ENCODE data around the gene RHEX. TPM values are rescaled to one million over a fixed set of nuclear protein-coding genes. Genes with fewer than 3 reads are reported as not detected.

The RHEX gene
- total RNA-seq, 1 donor: not detected

GRCh38 chr1:206122686-206123085 is 69.7 kb downstream of the RHEX start:
- no peak overlapping the region for H3K4me3 ChIP-seq (ENCODE audit: low read length)
- H3K4me1 ChIP-seq (ENCODE audit: insufficient read depth, low read length): peaks cover 5% of the 10 kb centered on the region
- H3K27me3 ChIP-seq (ENCODE audit: insufficient read depth, low read length): peaks cover 28% of the 10 kb centered on the region
- H3K9me3 ChIP-seq (ENCODE audit: low read depth, low read length): peaks cover 21% of the 10 kb centered on the region

DNA sequence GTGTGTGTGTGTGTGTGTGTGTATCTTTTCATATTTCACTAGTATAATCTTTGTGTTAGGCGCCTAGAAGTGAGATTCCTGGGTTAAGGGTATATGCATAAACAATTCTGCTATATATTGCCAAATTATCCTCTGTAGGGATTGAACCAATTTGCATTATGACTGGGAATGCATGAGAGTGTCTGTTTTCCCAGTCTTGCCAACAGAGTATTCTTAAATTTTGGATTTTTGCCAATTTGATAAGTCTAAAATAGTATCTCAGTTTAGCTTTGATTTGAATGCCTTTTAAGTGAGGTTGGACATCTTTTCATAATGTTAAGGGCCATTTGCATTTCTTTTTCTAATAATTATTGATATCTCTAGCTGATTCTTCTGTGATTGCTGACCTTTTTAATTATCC is 72.4 kb downstream of the RHEX start:
- Histone ChIP-seq H3K9me3 (ENCODE audit: low read depth, low read length) (peaks cover 21% of the 10 kb centered on the region), H3K4me3 (ENCODE audit: low read length) (no peak overlapping the region), H3K4me1 (ENCODE audit: insufficient read depth, low read length) (no peaks in the 10 kb centered on the region), H3K27me3 (ENCODE audit: insufficient read depth, low read length) (peaks cover 20% of the 10 kb centered on the region)

DNA sequence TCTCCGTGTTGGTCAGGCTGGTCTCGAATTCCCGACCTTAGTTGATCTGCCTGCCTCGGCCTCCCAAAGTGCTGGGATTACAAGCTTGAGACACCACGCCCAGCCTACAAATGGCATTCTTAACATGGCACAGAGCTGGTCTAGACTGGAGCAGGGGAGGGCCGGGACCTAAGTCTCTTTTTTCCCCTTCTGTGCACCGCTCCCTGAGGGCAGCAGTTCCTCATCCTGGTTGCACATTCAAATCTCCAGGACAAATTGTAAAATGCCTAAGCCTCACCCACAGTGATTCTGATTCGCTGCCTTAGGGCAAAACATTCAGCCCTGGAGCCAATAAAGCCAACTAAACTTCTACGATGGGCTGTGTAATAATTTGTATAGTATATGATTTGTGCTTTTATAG is 74.4 kb downstream of the RHEX start:
- H3K4me3 ChIP-seq (ENCODE audit: low read length): no peak overlapping the region
- peaks cover 1% of the 10 kb centered on the region for H3K9me3 ChIP-seq (ENCODE audit: low read depth, low read length)
- H3K27me3 ChIP-seq (ENCODE audit: insufficient read depth, low read length): peaks cover 10% of the 10 kb centered on the region
- no peaks in the 10 kb centered on the region for H3K4me1 ChIP-seq (ENCODE audit: insufficient read depth, low read length)

GRCh38 chr1:206128196-206128595 is 75.2 kb downstream of the RHEX start:
- Histone ChIP-seq H3K27me3 (ENCODE audit: insufficient read depth, low read length) (peaks cover 10% of the 10 kb centered on the region), H3K4me1 (ENCODE audit: insufficient read depth, low read length) (no peaks in the 10 kb centered on the region), H3K9me3 (ENCODE audit: low read depth, low read length) (no peaks in the 10 kb centered on the region), H3K4me3 (ENCODE audit: low read length) (no peak overlapping the region)

DNA sequence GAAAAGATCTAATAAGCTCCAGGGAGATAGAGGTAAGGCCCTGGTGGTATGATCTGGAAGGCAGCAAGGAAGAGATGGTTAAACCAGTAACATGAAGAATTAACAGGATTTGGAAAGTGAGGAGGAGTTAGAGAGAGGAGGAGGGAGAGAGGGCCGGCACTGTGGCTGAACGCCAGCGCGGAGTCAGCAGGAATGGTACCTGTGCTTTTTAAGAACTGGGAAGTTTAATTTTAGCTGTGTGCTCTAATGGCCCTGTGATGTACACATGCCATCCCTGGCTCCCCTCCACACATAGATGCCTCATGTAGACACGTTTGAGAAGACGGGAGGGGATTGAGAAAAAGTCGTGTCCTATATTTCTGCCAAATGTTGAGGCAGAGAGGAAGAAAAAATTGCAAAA is 78.1 kb downstream of the RHEX start:
- peaks cover 10% of the 10 kb centered on the region for H3K27me3 ChIP-seq (ENCODE audit: insufficient read depth, low read length)
- H3K4me1 ChIP-seq (ENCODE audit: insufficient read depth, low read length): no peaks in the 10 kb centered on the region
- H3K9me3 ChIP-seq (ENCODE audit: low read depth, low read length): no peaks in the 10 kb centered on the region
- H3K4me3 ChIP-seq (ENCODE audit: low read length): no peak overlapping the region

DNA sequence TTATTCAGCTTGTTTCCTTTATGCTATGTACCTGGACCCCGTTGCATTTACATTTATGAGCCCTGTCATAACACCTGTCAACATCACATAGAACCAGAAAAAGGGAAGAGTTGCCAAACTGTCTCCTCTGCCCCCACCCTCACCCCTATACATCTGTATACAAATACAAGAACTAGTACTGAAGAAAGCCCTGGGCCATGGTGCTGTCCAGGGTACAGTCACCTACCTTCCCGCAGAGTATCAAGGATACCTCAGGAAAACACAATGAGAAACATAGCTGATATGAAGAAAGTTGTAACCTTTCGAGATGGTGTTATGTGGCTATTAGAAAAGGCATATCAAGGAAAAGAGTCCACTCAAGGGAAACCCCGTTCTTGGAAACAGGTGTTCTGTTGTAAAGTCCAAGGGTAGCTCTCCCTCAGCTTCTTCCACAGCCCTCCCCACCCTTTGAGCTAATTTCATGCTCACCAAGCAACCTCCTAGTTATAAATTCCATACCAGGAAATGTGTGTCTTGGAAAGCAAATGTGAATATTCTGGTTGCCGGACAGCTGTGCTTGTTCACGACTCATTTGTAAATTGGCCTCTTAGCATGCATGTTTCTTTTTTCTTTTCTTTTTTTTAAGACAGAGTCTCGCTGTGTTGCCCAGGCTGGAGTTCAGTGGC is 80.9 kb downstream of the RHEX start:
- no peaks in the 10 kb centered on the region for H3K4me1 ChIP-seq (ENCODE audit: insufficient read depth, low read length)
- H3K27me3 ChIP-seq (ENCODE audit: insufficient read depth, low read length): peaks cover 2% of the 10 kb centered on the region
- no peaks in the 10 kb centered on the region for H3K9me3 ChIP-seq (ENCODE audit: low read depth, low read length)
- no peak overlapping the region for H3K4me3 ChIP-seq (ENCODE audit: low read length)

DNA sequence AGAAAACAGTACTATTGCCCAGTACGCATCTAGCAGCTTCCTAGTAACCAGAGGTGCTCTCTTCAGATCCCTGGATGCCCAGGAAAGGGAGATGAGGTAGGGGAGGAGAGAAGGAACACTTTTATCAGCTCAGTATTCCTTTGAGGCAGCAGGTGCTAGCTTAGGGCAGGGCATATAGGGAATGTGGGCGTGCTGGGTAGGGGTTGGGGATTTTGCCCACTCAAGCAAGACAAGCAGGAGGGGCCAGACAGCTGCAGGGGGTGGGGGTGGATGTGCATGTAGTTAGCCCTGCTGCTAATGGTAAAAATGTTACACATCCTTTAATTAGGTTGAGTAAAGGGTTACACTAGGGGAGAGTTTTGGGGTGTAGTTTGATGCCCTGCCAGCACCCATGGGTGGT is 82.3 kb downstream of the RHEX start:
- no peaks in the 10 kb centered on the region for H3K4me1 ChIP-seq (ENCODE audit: insufficient read depth, low read length)
- H3K27me3 ChIP-seq (ENCODE audit: insufficient read depth, low read length): peaks cover 5% of the 10 kb centered on the region
- no peak overlapping the region for H3K4me3 ChIP-seq (ENCODE audit: low read length)

DNA sequence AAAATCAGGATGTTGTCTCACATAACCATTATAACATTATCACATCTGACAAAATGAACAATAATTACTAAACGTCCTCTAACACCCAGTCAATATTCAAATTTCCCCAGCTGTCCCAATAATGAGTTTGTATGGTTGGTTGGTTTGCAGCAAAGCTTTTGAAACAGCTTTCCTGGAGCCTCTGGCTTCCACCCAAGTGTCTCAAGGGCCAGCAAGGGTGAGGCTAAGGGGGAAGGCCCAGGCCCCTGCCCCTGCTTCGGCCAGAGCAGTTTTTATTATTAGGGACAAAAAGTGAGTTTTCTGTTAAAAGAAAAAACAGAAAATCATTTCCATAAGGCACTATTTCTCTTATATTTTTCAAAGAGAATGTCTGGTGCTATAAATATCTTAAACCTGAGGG is 83.3 kb downstream of the RHEX start:
- H3K4me3 ChIP-seq (ENCODE audit: low read length): no peak overlapping the region
- no peaks in the 10 kb centered on the region for H3K9me3 ChIP-seq (ENCODE audit: low read depth, low read length)
- peaks cover 5% of the 10 kb centered on the region for H3K27me3 ChIP-seq (ENCODE audit: insufficient read depth, low read length)
- H3K4me1 ChIP-seq (ENCODE audit: insufficient read depth, low read length): no peaks in the 10 kb centered on the region

More for the DNA sequence above, 82.3 kb downstream of the RHEX start:
- no peaks in the 10 kb centered on the region for H3K9me3 ChIP-seq (ENCODE audit: low read depth, low read length)

DNA sequence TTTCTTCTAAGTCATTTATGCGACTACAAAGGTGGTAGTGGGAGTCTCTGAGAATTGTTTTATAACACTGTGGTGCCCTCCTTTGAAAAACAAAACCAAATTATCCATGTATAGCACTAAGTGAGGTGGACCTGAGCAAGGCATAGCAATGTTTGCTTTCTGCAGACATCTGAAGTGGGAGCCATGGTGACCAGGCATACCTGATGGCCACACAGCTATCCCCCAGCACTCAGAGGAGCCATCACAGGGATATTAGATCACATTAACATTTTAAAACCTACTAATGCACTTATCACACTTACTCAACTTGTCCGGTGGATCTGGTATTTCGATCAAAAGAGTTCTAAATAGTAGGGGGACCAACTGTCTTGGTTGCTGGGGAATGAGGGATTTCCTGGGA is 89.0 kb downstream of the RHEX start:
- H3K4me3 ChIP-seq (ENCODE audit: low read length): no peak overlapping the region
- no peaks in the 10 kb centered on the region for H3K9me3 ChIP-seq (ENCODE audit: low read depth, low read length)
- peaks cover 5% of the 10 kb centered on the region for H3K27me3 ChIP-seq (ENCODE audit: insufficient read depth, low read length)
- H3K4me1 ChIP-seq (ENCODE audit: insufficient read depth, low read length): no peaks in the 10 kb centered on the region

DNA sequence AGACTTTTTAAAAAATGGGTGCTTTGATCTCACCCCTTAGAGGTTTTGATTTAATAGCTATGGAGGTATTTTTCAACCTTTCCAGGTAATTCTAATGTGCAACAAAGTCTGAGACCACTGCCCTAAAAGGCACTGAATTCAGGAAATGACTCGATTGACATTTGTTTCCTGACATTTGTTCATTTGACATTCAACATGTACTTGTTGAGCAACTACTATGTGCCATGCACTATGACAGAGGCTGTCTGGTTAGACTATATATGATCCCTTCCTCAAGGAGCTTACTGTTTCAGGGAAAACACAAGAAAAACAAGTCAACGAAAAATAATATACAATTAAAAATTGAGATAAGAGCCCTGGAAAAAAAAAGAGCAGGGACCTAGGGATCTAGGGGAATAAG is 89.8 kb downstream of the RHEX start:
- no peaks in the 10 kb centered on the region for H3K9me3 ChIP-seq (ENCODE audit: low read depth, low read length)
- peaks cover 5% of the 10 kb centered on the region for H3K27me3 ChIP-seq (ENCODE audit: insufficient read depth, low read length)
- H3K4me3 ChIP-seq (ENCODE audit: low read length): no peak overlapping the region
- no peaks in the 10 kb centered on the region for H3K4me1 ChIP-seq (ENCODE audit: insufficient read depth, low read length)

GRCh38 chr1:206143537-206144172 is 90.7 kb downstream of the RHEX start:
- no peaks in the 10 kb centered on the region for H3K4me1 ChIP-seq (ENCODE audit: insufficient read depth, low read length)
- H3K27me3 ChIP-seq (ENCODE audit: insufficient read depth, low read length): peaks cover 5% of the 10 kb centered on the region
- H3K4me3 ChIP-seq (ENCODE audit: low read length): no peak overlapping the region
- no peaks in the 10 kb centered on the region for H3K9me3 ChIP-seq (ENCODE audit: low read depth, low read length)

- H3K27me3 ChIP-seq (ENCODE audit: insufficient read depth, low read length): no peaks in the 10 kb centered on the region
Measured at GRCh38 chr1:206144605-206145004, 91.6 kb downstream of the RHEX start.

GRCh38 chr1:206145771-206146290 is 92.9 kb downstream of the RHEX start:
- H3K9me3 ChIP-seq (ENCODE audit: low read depth, low read length): no peaks in the 10 kb centered on the region
- no peak overlapping the region for H3K4me3 ChIP-seq (ENCODE audit: low read length)
- no peaks in the 10 kb centered on the region for H3K27me3 ChIP-seq (ENCODE audit: insufficient read depth, low read length)
- no peaks in the 10 kb centered on the region for H3K4me1 ChIP-seq (ENCODE audit: insufficient read depth, low read length)

More at GRCh38 chr1:206144605-206145004, 91.6 kb downstream of the RHEX start:
- H3K4me3 ChIP-seq (ENCODE audit: low read length): no peak overlapping the region
- H3K9me3 ChIP-seq (ENCODE audit: low read depth, low read length): no peaks in the 10 kb centered on the region
- no peaks in the 10 kb centered on the region for H3K4me1 ChIP-seq (ENCODE audit: insufficient read depth, low read length)
